DMS153 (cell line): Measurements from ENCODE around the gene C5orf15.
"Not testable (repeated sequence)": the region's sequence is repeated elsewhere in the genome, so short reads cannot be mapped to it uniquely, and the experiment has no call there.

Source experiments
- DNase-seq: peaks from one replicate; lab custom pipeline; 2025; lab: John Stamatoyannopoulos, UW

Gene C5orf15

GRCh38 chr5:133962801-133963476, 5.5 kb downstream of the C5orf15 start:
- DNase-seq: no peak

- DNase-seq: no peak
Observed at GRCh38 chr5:133962131-133962530, 6.3 kb downstream of the C5orf15 start.

GRCh38 chr5:133959643-133960042, 8.8 kb downstream of the C5orf15 start:
- DNase-seq: no peak

GRCh38 chr5:133957591-133957990, 10.8 kb downstream of the C5orf15 start:
- no peak for DNase-seq

GRCh38 chr5:133957080-133957479, 11.3 kb downstream of the C5orf15 start:
- no peak for DNase-seq

GRCh38 chr5:133956196-133956595, 12.2 kb downstream of the C5orf15 start:
- DNase-seq: not testable (repeated sequence)

- DNase-seq: no peak
Observed at GRCh38 chr5:133953568-133954145, 14.8 kb downstream of the C5orf15 start.

- no peak for DNase-seq
Observed at GRCh38 chr5:133952729-133953567, 15.5 kb downstream of the C5orf15 start.

- no peak for DNase-seq
Observed at GRCh38 chr5:133950821-133951612, 17.4 kb downstream of the C5orf15 start.

- no peak for DNase-seq
Observed at GRCh38 chr5:133948721-133949120, 19.7 kb downstream of the C5orf15 start.

GRCh38 chr5:133947431-133947841, 21.0 kb downstream of the C5orf15 start:
- no peak for DNase-seq

GRCh38 chr5:133945568-133945967, 22.9 kb downstream of the C5orf15 start:
- no peak for DNase-seq

GRCh38 chr5:133944263-133945185, 23.9 kb downstream of the C5orf15 start:
- DNase-seq: peak; percentile 4

GRCh38 chr5:133943475-133943817, 25.0 kb downstream of the C5orf15 start:
- DNase-seq: no peak

- DNase-seq: no peak
Observed at GRCh38 chr5:133942614-133943474, 25.6 kb downstream of the C5orf15 start.

- DNase-seq: no peak
Observed at GRCh38 chr5:133941456-133942196, 26.8 kb downstream of the C5orf15 start.

- no peak for DNase-seq
Observed at GRCh38 chr5:133939668-133940067, 28.8 kb downstream of the C5orf15 start.

- no peak for DNase-seq
Observed at GRCh38 chr5:133938929-133939328, 29.5 kb downstream of the C5orf15 start.

- no peak for DNase-seq
Observed at GRCh38 chr5:133938039-133938821, 30.2 kb downstream of the C5orf15 start.
